ENCODE measurements around the gene MYBPC1. TPM values are rescaled to one million over a fixed set of nuclear protein-coding genes. Genes with fewer than 3 reads are reported as not detected.

The MYBPC1 gene
- polyA plus RNA-seq, 3 donors, result 0.04 to 0.16 TPM; not detected in 1

GRCh38 chr12:101690544-101691098 is 95.8 kb downstream of the MYBPC1 start:
- intact Hi-C loops (cut with micrococcal nuclease), result no loop called here
- DNase-seq, result no peak
- Histone ChIP-seq H3K9me3 (replicated peaks in 1 of 2; ENCODE audit: control insufficient read depth in 1 of 2, insufficient read depth in 1 of 2, low read length in 2 of 2) (no peaks in the 10 kb centered on the region), H3K4me3 (replicated peaks in 1 of 3; ENCODE audit: low read depth in 2 of 3, low read length in 3 of 3) (no peak overlapping the region), H3K79me2 (ENCODE audit: insufficient read depth, low read length) (no peaks in the 10 kb centered on the region), H3K27ac (ENCODE audit: low read depth in 1 of 2, low read length in 2 of 2) (no peak overlapping the region), H3K4me1 (ENCODE audit: control insufficient read depth in 1 of 2, insufficient read depth in 2 of 2, low read length in 2 of 2) (peaks cover 4 to 6% of the 10 kb centered on the region in 2 donors), H3K4me2 (replicated peaks; ENCODE audit: extremely low read depth, low read length, poor library complexity, severe bottlenecking) (no peak overlapping the region), H2AFZ (ENCODE audit: insufficient read depth, low read depth, low read length, poor library complexity, severe bottlenecking) (no peak overlapping the region), H3K27me3 (ENCODE audit: control insufficient read depth in 2 of 2, insufficient read depth in 2 of 2, low read length in 2 of 2) (no peaks in the 10 kb centered on the region), H3K36me3 (replicated peaks in 1 of 2; ENCODE audit: control insufficient read depth in 1 of 2, insufficient read depth in 2 of 2, low read length in 2 of 2) (no peaks in the 10 kb centered on the region), H4K20me1 (ENCODE audit: insufficient read depth, low read length) (no peaks in the 10 kb centered on the region), H3K9ac (ENCODE audit: insufficient read depth, low read length, poor library complexity, severe bottlenecking) (no peak overlapping the region)
- Mint-ChIP-seq H3K4me1 (peaks cover 18% of the 10 kb centered on the region), H3K27me3 (ENCODE audit: low read depth in 3 of 3) (peaks cover 0 to 3% (median 2%) of the 10 kb centered on the region in 3 donors), H3K9me3 (no peaks in the 10 kb centered on the region), H3K4me3 (no peak overlapping the region), H3K27ac (no peak overlapping the region), H3K36me3 (no peaks in the 10 kb centered on the region)
- WGBS (ENCODE audit: insufficient coverage), result no CpG with 5 or more reads among the region's 3 CpGs
- TF ChIP-seq CTCF (IDR thresholded peaks at IDR 0.05), result no peak

GRCh38 chr12:101691503-101692096 is 96.8 kb downstream of the MYBPC1 start:
- no peaks in the 10 kb centered on the region for H3K27me3 ChIP-seq (ENCODE audit: control insufficient read depth in 2 of 2, insufficient read depth in 2 of 2, low read length in 2 of 2)
- no peak overlapping the region for H3K27ac ChIP-seq (ENCODE audit: low read depth in 1 of 2, low read length in 2 of 2)
- 100% methylated on average over 1 of the region's 1 CpG for WGBS (ENCODE audit: insufficient coverage)
- no peak overlapping the region for H3K4me3 ChIP-seq (replicated peaks in 1 of 3; ENCODE audit: low read depth in 2 of 3, low read length in 3 of 3)
- no peaks in the 10 kb centered on the region for H3K36me3 Mint-ChIP-seq
- no peak overlapping the region for H3K4me3 Mint-ChIP-seq
- TF ChIP-seq CTCF (IDR thresholded peaks at IDR 0.05), result no peak
- no peaks in the 10 kb centered on the region for H3K36me3 ChIP-seq (replicated peaks in 1 of 2; ENCODE audit: control insufficient read depth in 1 of 2, insufficient read depth in 2 of 2, low read length in 2 of 2)
- no peak overlapping the region for H3K27ac Mint-ChIP-seq
- no peaks in the 10 kb centered on the region for H3K9me3 ChIP-seq (replicated peaks in 1 of 2; ENCODE audit: control insufficient read depth in 1 of 2, insufficient read depth in 1 of 2, low read length in 2 of 2)
- no peak overlapping the region for H3K4me2 ChIP-seq (replicated peaks; ENCODE audit: extremely low read depth, low read length, poor library complexity, severe bottlenecking)
- H2AFZ ChIP-seq (ENCODE audit: insufficient read depth, low read depth, low read length, poor library complexity, severe bottlenecking), result no peak overlapping the region
- peaks cover 0 to 3% (median 2%) of the 10 kb centered on the region in 3 donors for H3K27me3 Mint-ChIP-seq (ENCODE audit: low read depth in 3 of 3)
- DNase-seq, result no peak
- H3K4me1 Mint-ChIP-seq, result peaks cover 28% of the 10 kb centered on the region
- H4K20me1 ChIP-seq (ENCODE audit: insufficient read depth, low read length), result no peaks in the 10 kb centered on the region
- no peaks in the 10 kb centered on the region for H3K9me3 Mint-ChIP-seq
- no peak overlapping the region for H3K9ac ChIP-seq (ENCODE audit: insufficient read depth, low read length, poor library complexity, severe bottlenecking)
- H3K79me2 ChIP-seq (ENCODE audit: insufficient read depth, low read length), result peaks cover 6% of the 10 kb centered on the region
- intact Hi-C loops (cut with micrococcal nuclease), result no loop called here
- peaks cover 10 to 15% of the 10 kb centered on the region in 2 donors for H3K4me1 ChIP-seq (ENCODE audit: control insufficient read depth in 1 of 2, insufficient read depth in 2 of 2, low read length in 2 of 2)
